SK-N-MC (cell line): ENCODE results near the gene MEGF9.
"Not testable (repeated sequence)": the region's sequence is repeated elsewhere in the genome, so short reads cannot be mapped to it uniquely, and the experiment has no call there.

Experiments
- EZH2 ChIP-seq: fragments of 200-600 bp; sonication (generic); IDR thresholded peaks from one replicate; pipeline ENCODE4 v1.6.1; 2017; ENCODE audit warnings: antibody characterized with exemption
- FOXP2 ChIP-seq: optimal IDR thresholded peaks from 2 replicates; pipeline ENCODE3; 2011; ENCODE audit warnings: mild to moderate bottlenecking, moderate library complexity; ENCODE audit not compliant: insufficient read depth; ENCODE audit errors: extremely low read length, control extremely low read depth
- POLR2AphosphoS5 ChIP-seq: IDR thresholded peaks from 2 replicates; pipeline ENCODE4 v1.6.1; 2012; ENCODE audit warnings: mild to moderate bottlenecking, low read depth, low read length, borderline replicate concordance

DNA sequence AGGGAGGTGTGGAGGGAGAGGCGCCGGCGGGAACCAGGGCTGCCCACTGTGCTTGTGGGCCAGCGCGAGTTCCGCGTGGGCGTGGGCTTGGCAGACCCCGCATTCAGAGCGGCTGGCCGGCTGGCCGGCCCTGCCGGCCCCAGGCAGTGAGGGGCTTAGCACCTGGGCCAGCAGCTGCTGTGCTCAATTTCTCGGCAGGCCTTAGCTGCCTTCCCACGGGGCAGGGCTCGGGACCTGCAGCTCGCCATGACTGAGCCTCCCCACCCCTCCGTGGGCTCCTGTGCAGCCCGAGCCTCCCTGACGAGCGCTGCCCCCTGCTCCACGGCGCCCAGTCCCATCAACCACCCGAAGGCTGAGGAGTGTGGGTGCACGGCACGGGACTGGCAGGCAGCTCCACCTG is 32.1 kb upstream of the MEGF9 start:
- not testable (repeated sequence) for TF ChIP-seq FOXP2, POLR2AphosphoS5, EZH2
